H1 (cell line): ENCODE results near the gene SLC22A23. TPM values are rescaled to one million over a fixed set of nuclear protein-coding genes. Genes with fewer than 3 reads are reported as not detected.

ENCODE experiments used
- CTCF ChIA-PET: fragments of 300-600 bp; sonication (Branson Sonifier 250); formaldehyde crosslinking; loops from one replicate; lab custom pipeline; 2021; ENCODE audit not compliant: partially characterized antibody; lab: Charles Lee
- POLR2A ChIA-PET: fragments of 300-600 bp; sonication (Branson Sonifier 250); formaldehyde crosslinking; loops from one replicate; lab custom pipeline; 2021; ENCODE audit warnings: inconsistent platforms; ENCODE audit not compliant: partially characterized antibody; lab: Charles Lee
- DNase-seq, 2 experiments: peaks; one replicate each; pipeline versions ENCODE4 v3.0.0 to v3.0.0-alpha.2; 2010 to 2022; ENCODE audit warnings: low spot score in 2 of 2, low read depth in 1 of 2, mixed read lengths in 1 of 2
- FAIRE-seq: peaks from 2 replicates; lab custom pipeline; 2011; peaks lifted over from hg19 to GRCh38; lab: Jason Lieb, UNC
- H2AFZ ChIP-seq: 2 replicates; pipeline ENCODE4 v1.8.1; 2012; ENCODE audit warnings: low read length, inconsistent platforms
- H2AK5ac ChIP-seq: 2 replicates; pipeline ENCODE4 v1.6.1; 2013; ENCODE audit warnings: low read depth, low read length
- H2BK120ac ChIP-seq: replicated peaks from 2 replicates; pipeline ENCODE3; 2013; ENCODE audit warnings: low read depth, low read length, inconsistent platforms
- H2BK12ac ChIP-seq: 2 replicates; pipeline ENCODE4 v1.6.1; 2013; ENCODE audit warnings: low read depth, low read length
- H2BK15ac ChIP-seq: 2 replicates; pipeline ENCODE4 v1.6.1; 2013; ENCODE audit warnings: low read length
- H2BK20ac ChIP-seq: 2 replicates; pipeline ENCODE4 v1.6.1; 2013; ENCODE audit warnings: low read length
- H2BK5ac ChIP-seq: 2 replicates; pipeline ENCODE4 v1.6.1; 2013; ENCODE audit warnings: low read depth, low read length
- H3K14ac ChIP-seq: 2 replicates; pipeline ENCODE4 v1.6.1; 2013; ENCODE audit warnings: inconsistent platforms; ENCODE audit not compliant: insufficient read length
- H3K18ac ChIP-seq: 2 replicates; pipeline ENCODE4 v1.6.1; 2013; ENCODE audit warnings: low read length; ENCODE audit errors: extremely low read depth
- H3K23ac ChIP-seq: 2 replicates; pipeline ENCODE4 v1.6.1; 2013; ENCODE audit warnings: inconsistent platforms; ENCODE audit not compliant: insufficient read length
- H3K23me2 ChIP-seq: 2 replicates; pipeline ENCODE4 v1.6.1; 2013; ENCODE audit warnings: low read depth, low read length
- H3K27ac ChIP-seq: 2 replicates; pipeline ENCODE4 v1.6.1; 2011; ENCODE audit warnings: low read depth, low read length, inconsistent platforms
- H3K27me3 ChIP-seq, 4 experiments: replicated peaks in 1 of 4; 1 replicate in 1 of 4; 2 replicates in 3 of 4; pipeline versions ENCODE4 v1.6.1 to v1.8.1; 2011 to 2013; ENCODE audit warnings: low read length in 3 of 4, mild to moderate bottlenecking in 3 of 4, inconsistent platforms in 2 of 4, mixed read lengths in 2 of 4, moderate library complexity in 1 of 4; ENCODE audit not compliant: control insufficient read depth in 3 of 4, insufficient read depth in 3 of 4; ENCODE audit errors: extremely low read depth in 1 of 4
- H3K36me3 ChIP-seq, 4 experiments: 2 replicates each; pipeline versions ENCODE4 v1.6.1 to v1.8.1; 2011 to 2013; ENCODE audit warnings: mild to moderate bottlenecking in 4 of 4, low read length in 3 of 4, moderate library complexity in 2 of 4, control low read depth in 1 of 4, inconsistent platforms in 1 of 4; ENCODE audit not compliant: insufficient read depth in 4 of 4, control insufficient read depth in 2 of 4
- H3K4ac ChIP-seq: replicated peaks from 2 replicates; pipeline ENCODE3; 2013; ENCODE audit warnings: low read length, low read depth, mixed read lengths, inconsistent platforms; ENCODE audit not compliant: insufficient read length
- H3K4me1 ChIP-seq, 4 experiments: replicated peaks in 1 of 4; 1 replicate in 1 of 4; 2 replicates in 3 of 4; pipeline versions ENCODE4 v1.6.1 to v1.8.1; 2011 to 2013; ENCODE audit warnings: low read length in 3 of 4, inconsistent platforms in 2 of 4, mixed read lengths in 1 of 4; ENCODE audit not compliant: insufficient read depth in 4 of 4, control insufficient read depth in 3 of 4
- H3K4me2 ChIP-seq, 2 experiments: 2 replicates each; pipeline versions ENCODE4 v1.6.1 to v1.8.1; 2011 to 2013; ENCODE audit warnings: low read depth in 2 of 2, low read length in 2 of 2, control low read depth in 1 of 2, inconsistent platforms in 1 of 2, mild to moderate bottlenecking in 1 of 2; ENCODE audit not compliant: insufficient read depth in 1 of 2
- H3K4me3 ChIP-seq, 4 experiments: fragments of 200-600, 300-600 bp in 1 of 4; sonication (generic), shearing (Covaris generic), sonication (Bioruptor Twin) in 1 of 4; 2 replicates each; pipeline versions ENCODE4 v1.5.1 to v1.8.1; 2011 to 2016; ENCODE audit warnings: low read length in 4 of 4, low read depth in 3 of 4, control low read depth in 2 of 4, inconsistent platforms in 2 of 4, mild to moderate bottlenecking in 2 of 4, mixed read lengths in 1 of 4, moderate library complexity in 1 of 4; ENCODE audit not compliant: insufficient read depth in 2 of 4; ENCODE audit errors: extremely low read depth in 1 of 4
- H3K56ac ChIP-seq: replicated peaks from 2 replicates; pipeline ENCODE3; 2013; ENCODE audit warnings: low read depth, mild to moderate bottlenecking, mixed read lengths, low read length, inconsistent platforms; ENCODE audit not compliant: insufficient read length
- H3K79me1 ChIP-seq: 2 replicates; pipeline ENCODE4 v1.6.1; 2013; ENCODE audit warnings: low read depth, low read length, control low read depth
- H3K79me2 ChIP-seq, 2 experiments: 2 replicates each; pipeline versions ENCODE4 v1.6.1 to v1.8.1; 2012 to 2013; ENCODE audit warnings: low read length in 2 of 2, mild to moderate bottlenecking in 2 of 2, inconsistent platforms in 1 of 2; ENCODE audit not compliant: insufficient read depth in 2 of 2, control insufficient read depth in 1 of 2
- H3K9ac ChIP-seq, 4 experiments: replicated peaks in 1 of 4; 1 replicate in 1 of 4; 2 replicates in 3 of 4; pipeline versions ENCODE4 v1.6.1 to v1.8.1; 2011 to 2013; ENCODE audit warnings: low read depth in 3 of 4, low read length in 3 of 4, control low read depth in 2 of 4, mild to moderate bottlenecking in 2 of 4, moderate library complexity in 2 of 4, inconsistent platforms in 1 of 4; ENCODE audit errors: extremely low read depth in 1 of 4
- H3K9me3 ChIP-seq, 2 experiments: 2 replicates each; pipeline versions ENCODE4 v1.6.1 to v1.8.1; 2012 to 2013; ENCODE audit warnings: mild to moderate bottlenecking in 2 of 2, moderate library complexity in 2 of 2, control low read depth in 1 of 2, inconsistent platforms in 1 of 2, low read depth in 1 of 2, low read length in 1 of 2, mixed read lengths in 1 of 2; ENCODE audit not compliant: insufficient read depth in 2 of 2
- H4K20me1 ChIP-seq, 2 experiments: replicated peaks in 1 of 2; 2 replicates each; pipeline versions ENCODE3 to v1.8.1; 2011 to 2013; ENCODE audit warnings: inconsistent platforms in 2 of 2, low read length in 2 of 2, mild to moderate bottlenecking in 1 of 2; ENCODE audit not compliant: insufficient read depth in 2 of 2, control insufficient read depth in 1 of 2
- H4K5ac ChIP-seq: 2 replicates; pipeline ENCODE4 v1.6.1; 2013; ENCODE audit warnings: low read length, low read depth, mixed read lengths, inconsistent platforms; ENCODE audit not compliant: insufficient read length
- H4K8ac ChIP-seq: 2 replicates; pipeline ENCODE4 v1.8.0; 2013; ENCODE audit warnings: mild to moderate bottlenecking, moderate library complexity, low read length, inconsistent platforms; ENCODE audit not compliant: insufficient read depth; ENCODE audit errors: extremely low read depth
- H4K91ac ChIP-seq: replicated peaks from 2 replicates; pipeline ENCODE3; 2013; ENCODE audit warnings: low read length, mixed read lengths, inconsistent platforms; ENCODE audit not compliant: insufficient read length
- BCL11A ChIP-seq, 2 experiments: IDR thresholded peaks; one replicate each; pipeline ENCODE4 v1.6.1; 2011; ENCODE audit warnings: low read depth in 2 of 2, low read length in 2 of 2, mild to moderate bottlenecking in 2 of 2
- CHD2 ChIP-seq: IDR thresholded peaks from 2 replicates; pipeline ENCODE4 v1.6.1; 2012; ENCODE audit warnings: low read length, improper control_type of control experiment
- FOSL1 ChIP-seq: IDR thresholded peaks from 2 replicates; pipeline ENCODE4 v1.6.1; 2011; ENCODE audit warnings: mild to moderate bottlenecking, low read depth, low read length, moderate library complexity; ENCODE audit not compliant: insufficient read depth
- POLR2A ChIP-seq, 2 experiments: IDR thresholded peaks; 1 replicate in 1 of 2; 2 replicates in 1 of 2; pipeline ENCODE4 v1.6.1; 2011; ENCODE audit warnings: low read depth in 2 of 2, low read length in 2 of 2, mild to moderate bottlenecking in 2 of 2; ENCODE audit errors: control extremely low read depth in 1 of 2
- POLR2AphosphoS5 ChIP-seq: IDR thresholded peaks from 2 replicates; pipeline ENCODE4 v1.6.1; 2011; ENCODE audit warnings: low read depth, low read length
- TAF1 ChIP-seq: IDR thresholded peaks from 2 replicates; pipeline ENCODE4 v1.6.1; 2011; ENCODE audit warnings: mild to moderate bottlenecking, low read depth, low read length
- TBP ChIP-seq: IDR thresholded peaks from 2 replicates; pipeline ENCODE4 v1.6.1; 2011; ENCODE audit warnings: low read depth, low read length, improper control_type of control experiment
- TCF12 ChIP-seq: IDR thresholded peaks from 2 replicates; pipeline ENCODE4 v1.6.1; 2011; ENCODE audit warnings: low read depth, mild to moderate bottlenecking, low read length
- WGBS, 2 experiments: shearing (Covaris generic) in 1 of 2; methylation state at CpG; one replicate each; pipeline versions ENCODE4 v1.1.6 to v1.1.7; 2013 to 2015; ENCODE audit warnings: low lambda C conversion rate in 2 of 2, mixed read lengths in 2 of 2, inconsistent platforms in 1 of 2, low coverage in 1 of 2, missing lambda C conversion rate in 1 of 2; ENCODE audit not compliant: insufficient replicate concordance in 2 of 2, insufficient coverage in 1 of 2, insufficient read length in 1 of 2; ENCODE audit errors: extremely low coverage in 1 of 2, missing lambda C conversion rate in 1 of 2; 5-methylcytosine and 5-hydroxymethylcytosine counted together
- polyA plus RNA-seq, 7 experiments: library from polyadenylated mRNA; depleted of rRNA in 3 of 7; stranded (reverse) in 5 of 7; unstranded in 2 of 7; fragments of >200 nt in 5 of 7; fragments of 200-250 nt in 2 of 7; gene quantifications; 1 replicate in 5 of 7; 2 replicates in 1 of 7; 4 replicates in 1 of 7; pipeline versions ENCODE4 v1.2.1 to v1.2.3, GENCODE V29; 2011 to 2013; ENCODE audit warnings: missing spikeins in 2 of 7, mixed read lengths in 2 of 7
- total RNA-seq: library from RNA; stranded (reverse); fragmentation: NEBNext Ultra II Directional; extraction: Animal tissue kit (Norgen Biotek cat#: 25700); gene quantifications from 2 replicates; pipeline ENCODE4 v1.2.1, GENCODE V29; 2021
- TF ChIP-seq, protein P1 (sequence below): IDR thresholded peaks from 2 replicates; pipeline ENCODE4 v1.6.1; 2012; ENCODE audit warnings: inconsistent platforms

Gene SLC22A23
- total and polyA plus RNA-seq, 2 of the 8 experiments (the other 6 are each of a cell fraction or from before 2014, with no cell fraction given) = 9.9 to 38.4 TPM

DNA sequence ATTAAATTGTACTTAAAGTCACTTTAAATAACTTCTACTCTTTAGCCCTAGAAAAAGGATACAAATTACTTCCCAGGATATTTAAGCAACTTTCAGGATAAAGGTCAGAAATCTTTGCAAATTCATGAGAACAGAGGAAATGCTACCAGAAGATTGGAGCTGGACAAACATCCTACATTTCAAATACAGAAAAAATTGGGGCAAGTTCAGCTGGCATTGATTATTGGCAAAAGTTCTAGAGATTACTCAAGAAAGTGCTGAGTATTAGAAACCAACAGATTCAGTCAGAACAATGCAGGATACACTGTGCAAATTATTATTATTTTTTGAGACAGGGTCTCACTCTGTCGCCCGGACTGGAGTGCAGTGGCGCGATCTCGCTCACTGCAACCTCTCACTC lies 6.0 kb downstream of the SLC22A23 start:
- DNase-seq (no peak), FAIRE-seq (no peak)
- H3K18ac ChIP-seq = no peak overlapping the region
- peaks cover 2 to 15% (median 9%) of the 10 kb centered on the region in 4 experiments; a peak in 6 of 7 replicates for H3K27me3 ChIP-seq
- 87% methylated on average over 5 of the region's 5 CpGs; no CpG with 5 or more reads in 1 of the 2 experiments for WGBS, 2 experiments
- H3K4me2 ChIP-seq = no peak overlapping the region
- no peak overlapping the region for H4K8ac ChIP-seq
- POLR2A ChIA-PET = no interaction called here
- H2AFZ ChIP-seq = no peak overlapping the region
- H3K56ac ChIP-seq = no peak overlapping the region
- peaks cover 11% of the 10 kb centered on the region; the same call in 1 of the 2 replicates for H3K79me1 ChIP-seq
- H4K5ac ChIP-seq = no peak overlapping the region
- H3K36me3 ChIP-seq = no peaks in the 10 kb centered on the region
- no peak overlapping the region for H2AK5ac ChIP-seq
- H2BK12ac ChIP-seq = no peak overlapping the region
- H3K23ac ChIP-seq = no peak overlapping the region
- no peak overlapping the region for H2BK120ac ChIP-seq
- H3K4me3 ChIP-seq = no peak overlapping the region
- H2BK5ac ChIP-seq = no peak overlapping the region
- no peaks in the 10 kb centered on the region for H3K9me3 ChIP-seq
- H3K4ac ChIP-seq = no peak overlapping the region
- H3K9ac ChIP-seq = no peak overlapping the region
- H2BK20ac ChIP-seq = no peak overlapping the region
- TF ChIP-seq FOSL1 (no peak), TAF1 (no peak), TBP (no peak), CHD2 (no peak), POLR2A (IDR thresholded peaks at IDR 0.05; ENCODE audit: control extremely low read depth in 1 of 2, low read depth in 2 of 2, low read length in 2 of 2) (no peak), TCF12 (no peak), POLR2AphosphoS5 (no peak), BCL11A (IDR thresholded peaks at IDR 0.05; ENCODE audit: low read depth in 2 of 2, low read length in 2 of 2) (no peak)
- TF ChIP-seq, protein P1, sequence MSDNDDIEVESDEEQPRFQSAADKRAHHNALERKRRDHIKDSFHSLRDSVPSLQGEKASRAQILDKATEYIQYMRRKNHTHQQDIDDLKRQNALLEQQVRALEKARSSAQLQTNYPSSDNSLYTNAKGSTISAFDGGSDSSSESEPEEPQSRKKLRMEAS = no peak
- CTCF ChIA-PET = interaction anchor here (0.7 to 7.0 kb wide), 3 partner anchors 16 to 114 kb away, joined by 3 to 64 read pairs (median 5); no protein-coding TSS in a partner anchor
- H3K79me2 ChIP-seq = peaks cover 11 to 88% of the 10 kb centered on the region in 2 experiments
- H4K20me1 ChIP-seq = peaks cover 17 to 21% of the 10 kb centered on the region in 2 experiments
- no peak overlapping the region for H3K14ac ChIP-seq
- peaks cover 14% of the 10 kb centered on the region for H3K23me2 ChIP-seq
- H2BK15ac ChIP-seq = no peak overlapping the region
- H3K27ac ChIP-seq = no peak overlapping the region
- peaks cover 5 to 17% (median 12%) of the 10 kb centered on the region in 4 experiments for H3K4me1 ChIP-seq
- H4K91ac ChIP-seq = no peak overlapping the region
